Activated gamma-delta T cell treated with anti-CD3 and anti-CD28 coated beads, Interleukin-2, amount 50 U/mL, for 16 hours (primary cell): ENCODE measurements around the gene CRABP2.
A peak's percentile ranks its signal among the peaks of the same experiment; 100 is the strongest.

Experiments used
- DNase-seq: peaks from one replicate; pipeline ENCODE4 v3.0.0-alpha.2; 2020; ENCODE audit warnings: low read depth

The CRABP2 gene

GRCh38 chr1:156708218-156708661 lies 2.9 kb upstream of the CRABP2 start:
- no peak for DNase-seq

- DNase-seq: no peak
Measured at GRCh38 chr1:156707417-156708217, 2.2 kb upstream of the CRABP2 start.

GRCh38 chr1:156706657-156707416 lies 1.5 kb upstream of the CRABP2 start:
- no peak for DNase-seq

GRCh38 chr1:156705918-156706656 lies 704 bp upstream of the CRABP2 start:
- DNase-seq: peak; percentile 45

GRCh38 chr1:156704930-156705320 lies 458 bp downstream of the CRABP2 start:
- no peak for DNase-seq

GRCh38 chr1:156704166-156704711 lies 1.1 kb downstream of the CRABP2 start:
- no peak for DNase-seq

GRCh38 chr1:156703741-156704140 lies 1.6 kb downstream of the CRABP2 start:
- no peak for DNase-seq

- no peak for DNase-seq
Measured at GRCh38 chr1:156703336-156703735, 2.0 kb downstream of the CRABP2 start.

GRCh38 chr1:156700736-156701531 lies 4.4 kb downstream of the CRABP2 start:
- no peak for DNase-seq

- no peak for DNase-seq
Measured at GRCh38 chr1:156698995-156699394, 6.4 kb downstream of the CRABP2 start.

- DNase-seq: no peak
Measured at GRCh38 chr1:156697481-156697880, 7.9 kb downstream of the CRABP2 start.

- DNase-seq: no peak
Measured at GRCh38 chr1:156696755-156697154, 8.6 kb downstream of the CRABP2 start.

- no peak for DNase-seq
Measured at GRCh38 chr1:156694690-156694962, 10.8 kb downstream of the CRABP2 start.

GRCh38 chr1:156693848-156694689 lies 11.3 kb downstream of the CRABP2 start:
- DNase-seq: no peak

GRCh38 chr1:156692925-156693847 lies 12.2 kb downstream of the CRABP2 start:
- no peak for DNase-seq

- no peak for DNase-seq
Measured at GRCh38 chr1:156692441-156692924, 12.9 kb downstream of the CRABP2 start.

- DNase-seq: no peak
Measured at GRCh38 chr1:156691665-156692440, 13.5 kb downstream of the CRABP2 start.

GRCh38 chr1:156691191-156691590 lies 14.2 kb downstream of the CRABP2 start:
- no peak for DNase-seq

GRCh38 chr1:156690675-156691036 lies 14.7 kb downstream of the CRABP2 start:
- DNase-seq: no peak
